ENCODE measurements around the gene CCDC196.

DNA sequence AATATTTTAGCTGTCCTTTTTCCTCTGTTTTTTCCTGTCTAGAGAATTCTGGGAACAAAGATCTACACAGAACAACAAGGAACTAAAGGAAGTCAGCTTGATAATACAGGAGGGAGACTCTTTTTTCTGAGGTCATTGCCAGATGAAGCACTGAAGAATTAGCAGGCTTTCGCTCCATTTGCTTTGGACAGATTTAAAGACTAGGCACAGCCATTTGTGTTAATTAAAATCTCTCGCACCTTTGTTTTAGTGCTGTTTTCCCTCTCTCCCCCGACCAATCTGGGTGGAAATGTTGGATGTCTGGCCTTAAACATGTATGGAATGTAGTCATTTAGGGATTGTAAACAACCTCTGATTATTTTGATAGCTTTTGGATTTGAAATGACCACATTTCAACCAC, 12.1 kb downstream of the CCDC196 start:
- TF ChIP-seq FOXM1 (IDR thresholded peaks at IDR 0.05; ENCODE audit: borderline replicate concordance) = no peak
- TF ChIP-seq, protein P1, sequence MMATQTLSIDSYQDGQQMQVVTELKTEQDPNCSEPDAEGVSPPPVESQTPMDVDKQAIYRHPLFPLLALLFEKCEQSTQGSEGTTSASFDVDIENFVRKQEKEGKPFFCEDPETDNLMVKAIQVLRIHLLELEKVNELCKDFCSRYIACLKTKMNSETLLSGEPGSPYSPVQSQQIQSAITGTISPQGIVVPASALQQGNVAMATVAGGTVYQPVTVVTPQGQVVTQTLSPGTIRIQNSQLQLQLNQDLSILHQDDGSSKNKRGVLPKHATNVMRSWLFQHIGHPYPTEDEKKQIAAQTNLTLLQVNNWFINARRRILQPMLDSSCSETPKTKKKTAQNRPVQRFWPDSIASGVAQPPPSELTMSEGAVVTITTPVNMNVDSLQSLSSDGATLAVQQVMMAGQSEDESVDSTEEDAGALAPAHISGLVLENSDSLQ (IDR thresholded peaks at IDR 0.05) = no peak
- no peak for TF ChIP-seq LEF1 (IDR thresholded peaks at IDR 0.05; ENCODE audit: borderline replicate concordance)
- no peak for TF ChIP-seq BHLHE40 (IDR thresholded peaks at IDR 0.05; ENCODE audit: borderline replicate concordance)
